Ascending aorta (tissue), 2 donors: ENCODE data around the gene ACIN1. TPM values are rescaled to one million over a fixed set of nuclear protein-coding genes. Genes with fewer than 3 reads are reported as not detected.

Experiments
- DNase-seq, 2 donors: peaks; one replicate each; pipeline ENCODE4 v3.0.0-alpha.2; 2019; ENCODE audit warnings: low spot score in 2 of 2
- H3K27ac ChIP-seq, 2 donors: fragments of 200-600 bp; sonication (generic); one replicate each; pipeline ENCODE4 v1.5.1; 2016 to 2017; ENCODE audit warnings: mild to moderate bottlenecking in 1 of 2
- H3K27me3 ChIP-seq: fragments of 200-600 bp; sonication (generic); one replicate; pipeline ENCODE4 v1.5.1; 2017
- H3K36me3 ChIP-seq, 2 donors: fragments of 200-600 bp; sonication (generic); one replicate each; pipeline ENCODE4 v1.5.1; 2016
- H3K4me1 ChIP-seq, 2 donors: fragments of 200-600 bp; sonication (generic); one replicate each; pipeline ENCODE4 v1.5.1; 2016 to 2017; ENCODE audit warnings: mild to moderate bottlenecking in 1 of 2
- H3K4me3 ChIP-seq, 2 donors: fragments of 200-600 bp; sonication (generic); one replicate each; pipeline ENCODE4 v1.5.1; 2016 to 2017; ENCODE audit warnings: mild to moderate bottlenecking in 1 of 2
- H3K9me3 ChIP-seq, 2 donors: fragments of 200-600 bp; sonication (generic); one replicate each; pipeline ENCODE4 v1.5.1; 2016
- CTCF ChIP-seq, 3 experiments: fragments of 200-600 bp in 2 of 3; fragments of 450-650 bp in 1 of 3; sonication (generic) in 2 of 3; IDR thresholded peaks; one replicate each; pipeline ENCODE4 v1.5.1; 2016 to 2019; ENCODE audit warnings: antibody characterized with exemption in 3 of 3, mild to moderate bottlenecking in 1 of 3, moderate library complexity in 1 of 3
- intact Hi-C: fragments of 100-400 bp; cut with DNase I; formaldehyde crosslinking; loops from one replicate; pipeline ENCODE4 v1.15.1; 2023
- total RNA-seq: library from RNA; depleted of rRNA; stranded (reverse); fragments of >200 nt; gene quantifications from one replicate; pipeline ENCODE4 v1.1.0, GENCODE V29; 2016

ACIN1 gene
- total RNA-seq, 1 donor from 2014 or later: 58.9 TPM

GRCh38 chr14:23139874-23140273, 44.9 kb upstream of the ACIN1 start:
- H3K27me3 ChIP-seq: no peaks in the 10 kb centered on the region
- no peak overlapping the region for H3K4me3 ChIP-seq
- DNase-seq: no peak
- intact Hi-C loops: loop anchor here (5.0 kb wide), 1 partner anchor 42 kb away; the partner anchor contains the start of gene SLC7A8
- H3K4me1 ChIP-seq: peaks cover 4 to 22% of the 10 kb centered on the region in 2 donors
- TF ChIP-seq CTCF (IDR thresholded peaks at IDR 0.05): no peak
- H3K9me3 ChIP-seq: no peaks in the 10 kb centered on the region
- H3K36me3 ChIP-seq: peaks cover 43 to 67% of the 10 kb centered on the region in 2 donors
- no peak overlapping the region for H3K27ac ChIP-seq

- DNase-seq: no peak
- H3K4me1 ChIP-seq: peaks cover 4 to 8% of the 10 kb centered on the region in 2 donors
- no peak overlapping the region for H3K27ac ChIP-seq
- H3K27me3 ChIP-seq: no peaks in the 10 kb centered on the region
- intact Hi-C loops: no loop called here
- no peak for TF ChIP-seq CTCF (IDR thresholded peaks at IDR 0.05)
- no peak overlapping the region for H3K4me3 ChIP-seq
- peaks cover 44 to 71% of the 10 kb centered on the region in 2 donors for H3K36me3 ChIP-seq
- no peaks in the 10 kb centered on the region for H3K9me3 ChIP-seq
These were observed 43.0 kb upstream of the ACIN1 start for GRCh38 chr14:23137813-23138535.

- no peak for DNase-seq
- peaks cover 45 to 72% of the 10 kb centered on the region in 2 donors for H3K36me3 ChIP-seq
- H3K4me3 ChIP-seq: no peak overlapping the region
- peaks cover 0 to 1% of the 10 kb centered on the region in 2 donors for H3K4me1 ChIP-seq
- no peak for TF ChIP-seq CTCF (IDR thresholded peaks at IDR 0.05)
- no peaks in the 10 kb centered on the region for H3K27me3 ChIP-seq
- intact Hi-C loops: no loop called here
- no peak overlapping the region for H3K27ac ChIP-seq
- no peaks in the 10 kb centered on the region for H3K9me3 ChIP-seq
These were observed 42.4 kb upstream of the ACIN1 start for GRCh38 chr14:23137192-23137812.

- Histone ChIP-seq H3K27ac (no peak overlapping the region), H3K4me1 (no peaks in the 10 kb centered on the region), H3K4me3 (no peak overlapping the region), H3K9me3 (no peaks in the 10 kb centered on the region), H3K36me3 (peaks cover 47 to 78% of the 10 kb centered on the region in 2 donors), H3K27me3 (no peaks in the 10 kb centered on the region)
- no peak for TF ChIP-seq CTCF (IDR thresholded peaks at IDR 0.05)
- intact Hi-C loops: no loop called here
- DNase-seq: no peak
These were observed 41.7 kb upstream of the ACIN1 start for GRCh38 chr14:23136566-23137133.

- Histone ChIP-seq H3K9me3 (no peaks in the 10 kb centered on the region), H3K36me3 (peaks cover 51 to 79% of the 10 kb centered on the region in 2 donors), H3K4me3 (no peak overlapping the region), H3K27ac (no peak overlapping the region), H3K27me3 (no peaks in the 10 kb centered on the region), H3K4me1 (no peaks in the 10 kb centered on the region)
- intact Hi-C loops: no loop called here
- TF ChIP-seq CTCF (IDR thresholded peaks at IDR 0.05): no peak
- DNase-seq: no peak
These were observed 38.0 kb upstream of the ACIN1 start for GRCh38 chr14:23132970-23133369.
